Measurements from ENCODE around the gene SLC37A2.

DNA sequence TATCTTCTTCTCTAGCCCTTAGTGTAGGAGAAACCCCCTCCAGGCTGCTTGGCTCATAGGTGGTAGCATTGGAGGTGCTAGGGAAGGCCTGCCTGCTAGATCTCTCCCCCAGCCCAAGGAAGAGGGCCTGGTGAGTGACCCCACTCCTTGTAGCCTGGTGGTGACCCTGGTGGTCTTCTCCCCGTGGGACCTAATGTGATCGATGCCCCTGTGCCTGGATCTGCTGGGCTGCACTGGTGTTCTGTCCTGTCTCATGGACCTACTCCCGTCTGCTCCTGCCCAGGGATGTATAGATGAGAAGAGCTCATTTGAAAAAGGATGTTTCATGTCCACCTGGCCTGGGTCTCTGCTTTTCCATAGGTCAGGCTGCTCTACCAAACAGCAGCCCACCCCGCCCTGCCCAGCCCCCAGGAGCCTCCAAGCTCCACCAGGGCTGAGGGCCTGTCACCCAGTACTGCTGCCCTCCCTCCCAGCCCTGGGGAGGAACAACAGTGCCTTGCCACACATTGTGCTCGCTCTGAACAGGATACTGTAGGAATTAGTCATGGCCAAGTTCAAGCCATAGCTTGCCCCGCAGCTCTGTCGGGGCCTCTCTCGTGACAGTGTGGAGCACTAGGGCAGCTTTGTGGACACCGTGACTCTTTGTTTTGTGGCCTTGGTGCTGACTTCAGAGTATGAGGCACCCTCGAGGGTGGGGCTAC is 19.7 kb downstream of the SLC37A2 start:
- no peak for TF ChIP-seq POLR2A (IDR thresholded peaks at IDR 0.05; ENCODE audit: borderline replicate concordance, extremely low read depth, insufficient read depth, insufficient read length)
- no peak for TF ChIP-seq CTCF (IDR thresholded peaks at IDR 0.05 in 2 of 3, conservative IDR thresholded peaks at IDR 0.05 in 1 of 3; ENCODE audit: borderline replicate concordance in 1 of 3, insufficient read depth in 1 of 3, low read depth in 2 of 3, low read length in 2 of 3)

Data from HCT116 (cell line).